OCI-LY1 (cell line): ENCODE measurements around the gene GPR142.
A peak's percentile ranks its signal among the peaks of the same experiment; 100 is the strongest.

Experiments
- H2AFZ ChIP-seq: fragments of 200-600 bp; sonication (generic), shearing (Covaris generic); 2 replicates; pipeline ENCODE4 v1.6.0; 2014; ENCODE audit warnings: antibody characterized with exemption, mild to moderate bottlenecking, low read length
- H3F3A ChIP-seq: fragments of 200-600 bp; sonication (generic), shearing (Covaris generic); 2 replicates; pipeline ENCODE4 v1.6.0; 2014; ENCODE audit warnings: mild to moderate bottlenecking, antibody characterized with exemption, low read length, moderate library complexity; ENCODE audit not compliant: insufficient read depth
- H3K27ac ChIP-seq: fragments of 200-600 bp; sonication (generic); 2 replicates; pipeline ENCODE4 v1.5.1; 2014; ENCODE audit warnings: low read length, mixed run types, mild to moderate bottlenecking, low read depth; ENCODE audit not compliant: poor library complexity, severe bottlenecking
- H3K27me3 ChIP-seq: fragments of 200-600 bp; sonication (generic); 2 replicates; pipeline ENCODE4 v1.6.0; 2014; ENCODE audit warnings: antibody characterized with exemption, mild to moderate bottlenecking, low read length, moderate library complexity; ENCODE audit not compliant: insufficient read depth
- H3K36me3 ChIP-seq: fragments of 200-600 bp; sonication (generic); 2 replicates; pipeline ENCODE4 v1.6.1; 2014; ENCODE audit warnings: mild to moderate bottlenecking, antibody characterized with exemption, low read length, moderate library complexity, mixed read lengths; ENCODE audit not compliant: insufficient read depth
- H3K4me1 ChIP-seq: fragments of 200-600 bp; sonication (generic); 2 replicates; pipeline ENCODE4 v1.5.1; 2014; ENCODE audit warnings: mild to moderate bottlenecking, low read length, moderate library complexity; ENCODE audit not compliant: insufficient read depth, severe bottlenecking
- H3K4me2 ChIP-seq: fragments of 200-600 bp; sonication (generic), shearing (Covaris generic); 2 replicates; pipeline ENCODE4 v1.6.1; 2014; ENCODE audit warnings: low read length
- H3K4me3 ChIP-seq: fragments of 200-600 bp; sonication (generic); 2 replicates; pipeline ENCODE4 v1.5.1; 2014; ENCODE audit warnings: low read length, low read depth, mild to moderate bottlenecking, mixed read lengths; ENCODE audit not compliant: poor library complexity, severe bottlenecking
- H3K79me2 ChIP-seq: fragments of 200-600 bp; shearing (Covaris generic); 2 replicates; pipeline ENCODE4 v1.6.1; 2016; ENCODE audit warnings: mixed run types, low read length, mixed read lengths; ENCODE audit not compliant: insufficient read depth
- H3K9ac ChIP-seq: fragments of 200-600 bp; sonication (generic), shearing (Covaris generic); 2 replicates; pipeline ENCODE4 v1.6.1; 2014; ENCODE audit warnings: mild to moderate bottlenecking, low read length, mixed read lengths
- H3K9me2 ChIP-seq: fragments of 200-600 bp; sonication (generic), shearing (Covaris generic); 2 replicates; pipeline ENCODE4 v1.6.1; 2014; ENCODE audit warnings: low read depth, mild to moderate bottlenecking, low read length, mixed read lengths
- H3K9me3 ChIP-seq: fragments of 200-600 bp; shearing (Covaris generic); 2 replicates; pipeline ENCODE4 v1.6.1; 2014; ENCODE audit warnings: low read length, mixed read lengths
- H4K20me1 ChIP-seq: fragments of 200-600 bp; sonication (generic), shearing (Covaris generic); 2 replicates; pipeline ENCODE4 v1.6.0; 2016; ENCODE audit warnings: mild to moderate bottlenecking, low read length; ENCODE audit not compliant: insufficient read depth
- EZH2 ChIP-seq: fragments of 200-600 bp; sonication (generic), shearing (Covaris generic); IDR thresholded peaks from 2 replicates; pipeline ENCODE4 v1.8.0; 2017; ENCODE audit warnings: borderline replicate concordance, mixed run types, mild to moderate bottlenecking, antibody characterized with exemption, low read length, moderate library complexity, mixed read lengths
- TF ChIP-seq, protein P1 (sequence below): fragments of 200-600 bp; sonication (generic), shearing (Covaris generic); IDR thresholded peaks from 2 replicates; pipeline ENCODE4 v1.5.1; 2017; ENCODE audit warnings: mild to moderate bottlenecking, antibody characterized with exemption, low read length, moderate library complexity, mixed read lengths

The GPR142 gene

DNA sequence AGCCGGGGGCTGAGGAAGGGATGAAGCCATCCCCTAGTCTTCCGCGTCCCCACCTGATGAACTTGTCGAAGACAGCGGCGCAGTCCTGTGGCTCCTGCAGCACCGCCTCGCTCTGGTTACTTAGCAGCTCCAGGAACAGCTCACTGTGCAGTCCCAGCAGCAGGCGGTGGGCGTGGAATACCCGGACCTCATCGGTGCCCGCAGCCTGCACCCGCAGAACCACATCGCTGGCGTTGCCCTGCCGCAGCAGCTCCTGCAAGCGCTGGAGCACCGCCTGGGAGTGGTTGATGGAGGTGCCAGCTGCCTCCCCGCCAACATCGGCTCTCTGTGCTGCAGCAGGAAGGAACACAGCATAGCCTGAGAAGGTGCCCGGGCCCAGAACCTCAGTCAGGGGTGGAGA, 7.4 kb upstream of the GPR142 start:
- Histone ChIP-seq H3K36me3 (no peaks in the 10 kb centered on the region), H2AFZ (no peak overlapping the region), H3K9me3 (no peaks in the 10 kb centered on the region), H3K9ac (no peak overlapping the region), H3K4me2 (no peak overlapping the region), H4K20me1 (no peaks in the 10 kb centered on the region), H3K79me2 (no peaks in the 10 kb centered on the region), H3K27ac (no peak overlapping the region), H3K27me3 (no peaks in the 10 kb centered on the region), H3K4me1 (no peaks in the 10 kb centered on the region), H3F3A (no peaks in the 10 kb centered on the region), H3K4me3 (no peak overlapping the region), H3K9me2 (no peaks in the 10 kb centered on the region)
- TF ChIP-seq, protein P1, sequence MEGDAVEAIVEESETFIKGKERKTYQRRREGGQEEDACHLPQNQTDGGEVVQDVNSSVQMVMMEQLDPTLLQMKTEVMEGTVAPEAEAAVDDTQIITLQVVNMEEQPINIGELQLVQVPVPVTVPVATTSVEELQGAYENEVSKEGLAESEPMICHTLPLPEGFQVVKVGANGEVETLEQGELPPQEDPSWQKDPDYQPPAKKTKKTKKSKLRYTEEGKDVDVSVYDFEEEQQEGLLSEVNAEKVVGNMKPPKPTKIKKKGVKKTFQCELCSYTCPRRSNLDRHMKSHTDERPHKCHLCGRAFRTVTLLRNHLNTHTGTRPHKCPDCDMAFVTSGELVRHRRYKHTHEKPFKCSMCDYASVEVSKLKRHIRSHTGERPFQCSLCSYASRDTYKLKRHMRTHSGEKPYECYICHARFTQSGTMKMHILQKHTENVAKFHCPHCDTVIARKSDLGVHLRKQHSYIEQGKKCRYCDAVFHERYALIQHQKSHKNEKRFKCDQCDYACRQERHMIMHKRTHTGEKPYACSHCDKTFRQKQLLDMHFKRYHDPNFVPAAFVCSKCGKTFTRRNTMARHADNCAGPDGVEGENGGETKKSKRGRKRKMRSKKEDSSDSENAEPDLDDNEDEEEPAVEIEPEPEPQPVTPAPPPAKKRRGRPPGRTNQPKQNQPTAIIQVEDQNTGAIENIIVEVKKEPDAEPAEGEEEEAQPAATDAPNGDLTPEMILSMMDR: no peak
- no peak for TF ChIP-seq EZH2

DNA sequence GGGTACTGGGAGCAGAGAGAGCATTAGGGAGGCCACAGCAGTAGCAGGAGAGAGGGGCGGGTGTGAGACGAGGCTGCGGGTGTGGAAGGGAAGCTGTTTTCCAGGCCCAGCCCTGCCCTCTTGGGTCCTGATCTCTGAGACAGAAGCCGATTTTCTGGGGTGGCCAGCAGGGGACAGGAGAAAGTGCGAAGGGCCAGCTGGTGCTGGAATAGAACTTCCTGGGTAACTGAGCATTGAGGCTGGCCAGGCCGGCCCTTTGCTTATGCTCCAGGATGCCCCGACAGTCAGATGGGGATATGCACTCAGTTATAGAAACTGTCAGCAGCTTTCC, 6.4 kb upstream of the GPR142 start:
- no peaks in the 10 kb centered on the region for H3K9me2 ChIP-seq
- no peak overlapping the region for H2AFZ ChIP-seq
- no peaks in the 10 kb centered on the region for H3K79me2 ChIP-seq
- TF ChIP-seq EZH2: no peak
- TF ChIP-seq, protein P1: no peak
- H3K4me2 ChIP-seq: no peak overlapping the region
- no peaks in the 10 kb centered on the region for H3F3A ChIP-seq
- no peaks in the 10 kb centered on the region for H3K36me3 ChIP-seq
- H4K20me1 ChIP-seq: no peaks in the 10 kb centered on the region
- no peaks in the 10 kb centered on the region for H3K4me1 ChIP-seq
- H3K27me3 ChIP-seq: no peaks in the 10 kb centered on the region
- no peak overlapping the region for H3K27ac ChIP-seq
- no peak overlapping the region for H3K4me3 ChIP-seq
- H3K9ac ChIP-seq: no peak overlapping the region
- no peaks in the 10 kb centered on the region for H3K9me3 ChIP-seq

DNA sequence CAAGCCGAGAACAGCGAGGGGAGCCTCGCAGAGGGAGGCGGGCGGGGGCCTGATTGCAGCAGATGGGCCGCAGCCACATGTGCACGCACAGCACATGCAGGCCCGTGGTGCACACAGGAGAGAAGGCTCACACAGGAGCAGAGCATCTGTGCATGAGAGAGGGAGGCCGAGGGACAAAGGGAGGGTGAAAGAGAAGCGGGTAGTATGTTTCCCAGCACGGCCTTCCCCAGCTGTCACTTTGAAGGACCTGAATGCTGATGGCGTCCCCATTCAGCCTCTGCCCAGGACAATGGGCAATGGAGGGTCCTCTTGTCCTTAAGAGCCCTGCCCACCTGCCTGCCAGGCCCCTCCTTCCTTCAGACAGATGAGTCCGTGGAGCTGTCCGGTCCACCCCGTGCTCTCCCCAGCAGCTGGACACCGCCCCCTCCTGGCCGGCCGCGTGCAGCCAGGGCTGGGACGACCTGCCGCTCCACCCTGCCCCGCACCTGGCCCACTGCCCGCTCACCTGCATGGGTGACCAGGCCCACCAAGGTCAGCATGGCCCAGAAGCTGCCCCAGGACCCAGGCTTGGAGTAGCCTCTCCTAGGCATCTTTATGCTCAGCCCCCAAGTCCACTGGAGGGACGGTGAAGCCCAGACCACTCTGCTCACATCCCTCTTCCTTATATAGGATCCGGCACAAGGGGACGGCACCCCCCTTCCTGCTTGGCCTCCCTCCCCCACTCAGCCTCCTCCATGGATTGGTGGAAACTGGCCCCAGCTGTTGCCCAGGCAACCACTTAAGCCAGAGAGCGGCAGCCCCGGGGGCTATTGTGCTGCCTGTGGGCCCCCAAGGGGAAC, 5.9 kb upstream of the GPR142 start, which contains the start of gene BTBD17:
Gene BTBD17 (minus strand): TSS at position 639 of the 839 bp plus-strand sequence. CDS start 49 bp downstream, at position 590.
- no peaks in the 10 kb centered on the region for H3K27me3 ChIP-seq

More for the DNA sequence above, 5.9 kb upstream of the GPR142 start, which contains the start of gene BTBD17:
- no peaks in the 10 kb centered on the region for H3K79me2 ChIP-seq
- no peak within 1 kb of the TSS for H3K4me3 ChIP-seq
- no peaks in the 10 kb centered on the region for H3F3A ChIP-seq
- no peaks in the 10 kb centered on the region for H4K20me1 ChIP-seq
- H3K4me1 ChIP-seq: no peaks in the 10 kb centered on the region
- H3K27ac ChIP-seq: no peak within 1 kb of the TSS
- no peak for TF ChIP-seq EZH2
- TF ChIP-seq, protein P1: peak; percentile 42; the same call in 1 of the 2 replicates
- no peak within 1 kb of the TSS for H3K4me2 ChIP-seq
- H3K9me3 ChIP-seq: no peaks in the 10 kb centered on the region
- H2AFZ ChIP-seq: no peak within 1 kb of the TSS
- H3K36me3 ChIP-seq: no peaks in the 10 kb centered on the region
- no peaks in the 10 kb centered on the region for H3K9me2 ChIP-seq
- H3K9ac ChIP-seq: no peak within 1 kb of the TSS
